ENCODE results near the gene NF2.

NF2 gene

GRCh38 chr22:29625090-29625825 is 21.8 kb downstream of the NF2 start:
- TF ChIP-seq EZH2phosphoT487 (IDR thresholded peaks at IDR 0.05; ENCODE audit: borderline replicate concordance) (no peak), CTCF (conservative IDR thresholded peaks at IDR 0.05; ENCODE audit: low read length) (peak; percentile 96)
- peaks cover 54% of the 10 kb centered on the region for H3K4me1 ChIP-seq (ENCODE audit: insufficient read depth, low read length, poor library complexity, severe bottlenecking)
- no peaks in the 10 kb centered on the region for H3K9me3 ChIP-seq (ENCODE audit: insufficient read depth, low read depth, low read length)
- peaks cover 4% of the 10 kb centered on the region for H3F3A ChIP-seq (ENCODE audit: low read depth)
- no peak overlapping the region for H2AFZ ChIP-seq (ENCODE audit: low read length)
- no peaks in the 10 kb centered on the region for H3K36me3 ChIP-seq (ENCODE audit: insufficient read depth, low read length)
- no peak overlapping the region for H3K4me2 ChIP-seq (ENCODE audit: low read depth, low read length, poor library complexity, severe bottlenecking)
- H3K27me3 ChIP-seq (ENCODE audit: insufficient read depth, low read length, poor library complexity, severe bottlenecking): no peaks in the 10 kb centered on the region
- H3K9me2 ChIP-seq (replicated peaks; ENCODE audit: low read depth, low read length): no peaks in the 10 kb centered on the region
- H3K79me2 ChIP-seq (ENCODE audit: insufficient read depth, low read length): peaks cover 79% of the 10 kb centered on the region
- no peak overlapping the region for H3K4me3 ChIP-seq (ENCODE audit: low read length, poor library complexity, severe bottlenecking)
- no peak overlapping the region for H3K9ac ChIP-seq (ENCODE audit: low read depth, low read length, poor library complexity, severe bottlenecking)
- H4K20me1 ChIP-seq (ENCODE audit: insufficient read depth, low read length, poor library complexity, severe bottlenecking): peaks cover 8% of the 10 kb centered on the region

GRCh38 chr22:29626497-29627195 is 23.2 kb downstream of the NF2 start:
- H3K9ac ChIP-seq (ENCODE audit: low read depth, low read length, poor library complexity, severe bottlenecking): no peak overlapping the region
- no peaks in the 10 kb centered on the region for H3K9me3 ChIP-seq (ENCODE audit: insufficient read depth, low read depth, low read length)
- H3F3A ChIP-seq (ENCODE audit: low read depth): peaks cover 3% of the 10 kb centered on the region
- H3K4me1 ChIP-seq (ENCODE audit: insufficient read depth, low read length, poor library complexity, severe bottlenecking): peaks cover 55% of the 10 kb centered on the region
- TF ChIP-seq CTCF (conservative IDR thresholded peaks at IDR 0.05; ENCODE audit: low read length) (no peak), EZH2phosphoT487 (IDR thresholded peaks at IDR 0.05; ENCODE audit: borderline replicate concordance) (no peak)
- H3K36me3 ChIP-seq (ENCODE audit: insufficient read depth, low read length): no peaks in the 10 kb centered on the region
- H2AFZ ChIP-seq (ENCODE audit: low read length): no peak overlapping the region
- no peaks in the 10 kb centered on the region for H3K27me3 ChIP-seq (ENCODE audit: insufficient read depth, low read length, poor library complexity, severe bottlenecking)
- peaks cover 3% of the 10 kb centered on the region for H4K20me1 ChIP-seq (ENCODE audit: insufficient read depth, low read length, poor library complexity, severe bottlenecking)
- no peak overlapping the region for H3K4me3 ChIP-seq (ENCODE audit: low read length, poor library complexity, severe bottlenecking)
- no peak overlapping the region for H3K4me2 ChIP-seq (ENCODE audit: low read depth, low read length, poor library complexity, severe bottlenecking)
- H3K9me2 ChIP-seq (replicated peaks; ENCODE audit: low read depth, low read length): no peaks in the 10 kb centered on the region
- peaks cover 84% of the 10 kb centered on the region for H3K79me2 ChIP-seq (ENCODE audit: insufficient read depth, low read length)

- Histone ChIP-seq H3F3A (ENCODE audit: low read depth) (no peaks in the 10 kb centered on the region), H3K4me1 (ENCODE audit: insufficient read depth, low read length, poor library complexity, severe bottlenecking) (peaks cover 50% of the 10 kb centered on the region), H3K9me3 (ENCODE audit: insufficient read depth, low read depth, low read length) (no peaks in the 10 kb centered on the region), H3K9me2 (replicated peaks; ENCODE audit: low read depth, low read length) (no peaks in the 10 kb centered on the region), H3K27me3 (ENCODE audit: insufficient read depth, low read length, poor library complexity, severe bottlenecking) (no peaks in the 10 kb centered on the region), H3K79me2 (ENCODE audit: insufficient read depth, low read length) (peaks cover 85% of the 10 kb centered on the region), H4K20me1 (ENCODE audit: insufficient read depth, low read length, poor library complexity, severe bottlenecking) (peaks cover 3% of the 10 kb centered on the region), H2AFZ (ENCODE audit: low read length) (no peak overlapping the region), H3K4me2 (ENCODE audit: low read depth, low read length, poor library complexity, severe bottlenecking) (no peak overlapping the region), H3K9ac (ENCODE audit: low read depth, low read length, poor library complexity, severe bottlenecking) (no peak overlapping the region), H3K36me3 (ENCODE audit: insufficient read depth, low read length) (no peaks in the 10 kb centered on the region), H3K4me3 (ENCODE audit: low read length, poor library complexity, severe bottlenecking) (no peak overlapping the region)
- TF ChIP-seq CTCF (conservative IDR thresholded peaks at IDR 0.05; ENCODE audit: low read length) (no peak), EZH2phosphoT487 (IDR thresholded peaks at IDR 0.05; ENCODE audit: borderline replicate concordance) (no peak)
These were observed 23.7 kb downstream of the NF2 start for GRCh38 chr22:29627196-29627535.
